GM23248 (cell line): ENCODE measurements around the gene ZNF689. TPM values are rescaled to one million over a fixed set of nuclear protein-coding genes. Genes with fewer than 3 reads are reported as not detected.

Source experiments
- DNase-seq: peaks from one replicate; pipeline ENCODE4 v3.0.0-alpha.2; 2015
- H2AFZ ChIP-seq: fragments of 200-600 bp; sonication (generic); 2 replicates; pipeline ENCODE4 v1.6.1; 2016; ENCODE audit warnings: antibody characterized with exemption
- H3F3A ChIP-seq: fragments of 200-600 bp; sonication (generic); 2 replicates; pipeline ENCODE4 v1.6.1; 2016; ENCODE audit warnings: mild to moderate bottlenecking, antibody characterized with exemption, mixed run types; ENCODE audit not compliant: insufficient read depth
- H3K27ac ChIP-seq: fragments of 200-600 bp; sonication (generic); 2 replicates; pipeline ENCODE4 v1.5.1; 2016; ENCODE audit warnings: mild to moderate bottlenecking
- H3K27me3 ChIP-seq: fragments of 200-600 bp; sonication (generic); replicated peaks from 2 replicates; pipeline ENCODE4 v1.6.1; 2016; ENCODE audit warnings: mild to moderate bottlenecking; ENCODE audit not compliant: insufficient read depth
- H3K36me3 ChIP-seq: fragments of 200-600 bp; sonication (generic); 2 replicates; pipeline ENCODE4 v1.6.1; 2016; ENCODE audit warnings: low read depth, mild to moderate bottlenecking
- H3K4me1 ChIP-seq: fragments of 200-600 bp; sonication (generic); 2 replicates; pipeline ENCODE4 v1.6.1; 2016; ENCODE audit warnings: mild to moderate bottlenecking; ENCODE audit not compliant: insufficient read depth
- H3K4me2 ChIP-seq: fragments of 200-600 bp; sonication (generic); one replicate; pipeline ENCODE4 v1.6.1; 2016; ENCODE audit warnings: mild to moderate bottlenecking; ENCODE audit not compliant: unreplicated experiment
- H3K4me3 ChIP-seq: fragments of 200-600 bp; sonication (generic); 2 replicates; pipeline ENCODE4 v1.5.1; 2016; ENCODE audit warnings: mild to moderate bottlenecking
- H3K79me2 ChIP-seq: fragments of 200-600 bp; sonication (generic); 2 replicates; pipeline ENCODE4 v1.6.1; 2016; ENCODE audit warnings: mild to moderate bottlenecking; ENCODE audit not compliant: insufficient read depth
- H3K9ac ChIP-seq: fragments of 200-600 bp; sonication (generic); 2 replicates; pipeline ENCODE4 v1.6.1; 2016; ENCODE audit warnings: mild to moderate bottlenecking
- H3K9me2 ChIP-seq: fragments of 200-600 bp; sonication (generic); 2 replicates; pipeline ENCODE4 v1.6.1; 2016; ENCODE audit warnings: mixed run types, mild to moderate bottlenecking, moderate library complexity; ENCODE audit not compliant: insufficient read depth
- H3K9me3 ChIP-seq: fragments of 200-600 bp; sonication (generic); one replicate; pipeline ENCODE4 v1.6.1; 2017; ENCODE audit warnings: low read depth
- H4K20me1 ChIP-seq: fragments of 200-600 bp; sonication (generic); 2 replicates; pipeline ENCODE4 v1.6.0; 2016; ENCODE audit not compliant: insufficient read depth
- EZH2 ChIP-seq: fragments of 200-600 bp; sonication (generic); IDR thresholded peaks from 2 replicates; pipeline ENCODE4 v1.6.1; 2018; ENCODE audit warnings: antibody characterized with exemption, mild to moderate bottlenecking; ENCODE audit not compliant: insufficient read depth, poor library complexity, severe bottlenecking
- EZH2phosphoT487 ChIP-seq: fragments of 200-600 bp; sonication (generic); IDR thresholded peaks from 2 replicates; pipeline ENCODE4 v1.6.1; 2018; ENCODE audit warnings: antibody characterized with exemption, moderate library complexity, mild to moderate bottlenecking, low read depth; ENCODE audit not compliant: insufficient read depth
- WGBS, 2 experiments: methylation state at CpG; one replicate each; pipeline ENCODE4 v1.1.6; 2015 to 2017; ENCODE audit warnings: low lambda C conversion rate in 2 of 2, low coverage in 1 of 2; ENCODE audit errors: missing lambda C conversion rate in 2 of 2; 5-methylcytosine and 5-hydroxymethylcytosine counted together
- in situ Hi-C: fragments of 300-500 bp; cut with MboI; formaldehyde crosslinking; loops from 2 replicates; pipeline ENCODE4 v1.15.0; 2020
- polyA plus RNA-seq: library from polyadenylated mRNA; unstranded; fragments of >200 nt; fragmentation: Nextera tagmentation; extraction: Ambion mirVana; gene quantifications from 2 replicates; pipeline ENCODE4 v1.2.1, GENCODE V29; 2016
- small RNA-seq: library from RNA; depleted of rRNA; stranded (forward); fragments of <200 nt; gene quantifications from one replicate; pipeline ENCODE3, GENCODE V24; 2014; ENCODE audit warnings: low read depth, low replicate concordance
- total RNA-seq: library from RNA; depleted of rRNA; stranded (reverse); fragments of >200 nt; shearing (Covaris generic); gene quantifications from 2 replicates; pipeline ENCODE4 v1.2.3, GENCODE V29; 2014; rRNA removed

Gene ZNF689
- total and polyA plus RNA-seq, 2 experiments from 2014 or later = 5.1 to 5.7 TPM

DNA sequence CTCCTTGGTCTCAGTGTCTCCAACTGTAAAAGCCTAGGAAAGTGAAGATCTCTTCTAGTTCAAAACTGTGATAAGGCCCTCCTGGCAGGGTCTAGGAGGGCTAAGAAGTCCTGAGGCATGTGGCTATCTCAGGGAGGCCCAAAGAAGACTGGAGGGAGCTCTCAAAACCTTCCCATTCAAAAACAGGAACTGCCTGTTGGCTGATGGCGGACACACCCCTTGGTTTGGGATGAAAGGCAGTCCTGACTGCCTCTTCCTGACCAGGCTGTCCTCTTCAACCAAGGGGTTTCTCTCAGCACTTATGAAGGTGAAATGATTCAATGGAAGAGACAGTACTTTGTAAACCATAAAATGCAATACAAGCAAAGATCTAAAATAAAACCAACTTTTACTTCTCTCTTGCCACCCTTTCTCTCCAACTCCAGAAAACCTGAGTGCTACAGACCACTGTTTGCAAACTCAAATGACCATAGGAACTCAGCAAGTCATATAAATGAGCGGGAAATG lies 56.7 kb downstream of the ZNF689 start:
- Histone ChIP-seq H3K9ac (no peak overlapping the region), H3K27ac (no peak overlapping the region), H3K4me2 (no peak overlapping the region), H3F3A (no peaks in the 10 kb centered on the region), H3K4me1 (no peaks in the 10 kb centered on the region), H3K9me2 (no peaks in the 10 kb centered on the region), H4K20me1 (no peaks in the 10 kb centered on the region), H3K4me3 (no peak overlapping the region), H3K9me3 (no peaks in the 10 kb centered on the region), H2AFZ (no peak overlapping the region), H3K36me3 (no peaks in the 10 kb centered on the region), H3K79me2 (peaks cover 37% of the 10 kb centered on the region), H3K27me3 (no peaks in the 10 kb centered on the region)
- TF ChIP-seq EZH2 (no peak), EZH2phosphoT487 (no peak)
- in situ Hi-C loops = no loop called here
- WGBS, 2 experiments = 95 to 100% methylated on average over 2 of the region's 2 CpGs
- DNase-seq = no peak

DNA sequence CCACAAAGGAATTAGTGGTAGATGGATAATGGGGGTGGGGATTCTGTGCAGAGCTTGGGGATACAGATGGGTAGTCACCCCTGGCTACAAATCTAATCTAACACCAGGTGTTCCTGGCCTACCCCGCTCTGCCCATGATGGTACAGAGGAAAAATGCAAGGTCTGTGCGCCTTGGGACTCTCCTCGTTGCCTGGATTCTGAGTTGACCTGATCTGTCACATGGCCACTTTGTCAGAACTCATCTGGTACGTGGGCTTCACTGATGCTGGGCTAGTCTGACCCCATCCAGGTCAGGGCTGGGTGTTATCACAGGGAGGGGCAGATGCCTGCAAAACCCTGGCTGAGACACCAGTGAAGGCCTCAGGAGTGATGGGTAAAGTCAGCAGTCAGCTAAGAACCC lies 57.2 kb downstream of the ZNF689 start:
- Histone ChIP-seq H3K4me1 (no peaks in the 10 kb centered on the region), H3K9ac (no peak overlapping the region), H3K79me2 (peaks cover 36% of the 10 kb centered on the region), H3K4me2 (no peak overlapping the region), H3K9me3 (no peaks in the 10 kb centered on the region), H3K27me3 (no peaks in the 10 kb centered on the region), H3K27ac (no peak overlapping the region), H3K9me2 (no peaks in the 10 kb centered on the region), H3F3A (no peaks in the 10 kb centered on the region), H4K20me1 (no peaks in the 10 kb centered on the region), H3K4me3 (no peak overlapping the region), H2AFZ (no peak overlapping the region), H3K36me3 (no peaks in the 10 kb centered on the region)
- in situ Hi-C loops = no loop called here
- TF ChIP-seq EZH2phosphoT487 = no peak
- TF ChIP-seq EZH2 = no peak
- no peak for DNase-seq
- WGBS, 2 experiments = 88 to 96% methylated on average over 4 of the region's 4 CpGs

Small RNA genes within 50 kb of the gene (small RNA-seq; reads per million reads assigned to genes)
- not detected for gene AC093249.1
- gene AC093249.4 = not detected

Other genes starting within 250 kb of the ZNF689 start
- 41.2 and 43.9 TPM in 2 replicates for gene TBC1D10B, start 239.9 kb downstream of the ZNF689 start, total RNA-seq
- gene TBC1D10B, start 239.9 kb downstream of the ZNF689 start, polyA plus RNA-seq = 10.3 and 12.2 TPM in 2 replicates
- not detected in 2 replicates for gene MYL11, start 235.6 kb downstream of the ZNF689 start, total RNA-seq
- 1.5 and 2.1 TPM in 2 replicates for gene MYL11, start 235.6 kb downstream of the ZNF689 start, polyA plus RNA-seq
- gene SEPTIN1, start 227.8 kb downstream of the ZNF689 start, total RNA-seq = not detected in 2 replicates
- 1.7 and 1.9 TPM in 2 replicates for gene SEPTIN1, start 227.8 kb downstream of the ZNF689 start, polyA plus RNA-seq
- 6.3 and 16.2 TPM in 2 replicates for gene ZNF48, start 215.0 kb downstream of the ZNF689 start, total RNA-seq
- 0.65 and 0.81 TPM in 2 replicates for gene ZNF48, start 215.0 kb downstream of the ZNF689 start, polyA plus RNA-seq
- gene ZNF771, start 202.8 kb downstream of the ZNF689 start, total RNA-seq = 17.6 and 33.1 TPM in 2 replicates
- gene ZNF771, start 202.8 kb downstream of the ZNF689 start, polyA plus RNA-seq = 20.1 and 21.1 TPM in 2 replicates
- gene DCTPP1, start 180.4 kb downstream of the ZNF689 start, total RNA-seq = 20.2 and 24.3 TPM in 2 replicates
- 45.7 and 47.3 TPM in 2 replicates for gene DCTPP1, start 180.4 kb downstream of the ZNF689 start, polyA plus RNA-seq
- 6.2 and 6.4 TPM in 2 replicates for gene SEPHS2, start 164.5 kb downstream of the ZNF689 start, total RNA-seq
- 26.9 and 27.5 TPM in 2 replicates for gene SEPHS2, start 164.5 kb downstream of the ZNF689 start, polyA plus RNA-seq
- 0.65 TPM in 1 of 2 replicates, not detected in the other for gene ITGAL, start 137.6 kb downstream of the ZNF689 start, total RNA-seq
- gene ITGAL, start 137.6 kb downstream of the ZNF689 start, polyA plus RNA-seq = 0.27 TPM in 1 of 2 replicates, not detected in the other
- gene ZNF768, start 83.8 kb downstream of the ZNF689 start, total RNA-seq = 35.3 and 38.4 TPM in 2 replicates
- gene ZNF768, start 83.8 kb downstream of the ZNF689 start, polyA plus RNA-seq = 5.0 and 5.7 TPM in 2 replicates
- gene ZNF747, start 75.5 kb downstream of the ZNF689 start, total RNA-seq = 7.7 and 15.7 TPM in 2 replicates
- gene ZNF747, start 75.5 kb downstream of the ZNF689 start, polyA plus RNA-seq = 5.4 and 6.7 TPM in 2 replicates
- gene ZNF764, start 52.0 kb downstream of the ZNF689 start, total RNA-seq = 3.0 and 8.8 TPM in 2 replicates
- gene ZNF764, start 52.0 kb downstream of the ZNF689 start, polyA plus RNA-seq = 3.0 TPM in 2 replicates
- gene ZNF688, start 38.7 kb downstream of the ZNF689 start, total RNA-seq = 10.4 and 33.0 TPM in 2 replicates
- gene ZNF688, start 38.7 kb downstream of the ZNF689 start, polyA plus RNA-seq = 13.6 and 14.7 TPM in 2 replicates
- gene ZNF785, start 24.7 kb downstream of the ZNF689 start, total RNA-seq = 9.0 TPM in 2 replicates
- 5.4 and 6.9 TPM in 2 replicates for gene ZNF785, start 24.7 kb downstream of the ZNF689 start, polyA plus RNA-seq
- gene PRR14, start 40.6 kb upstream of the ZNF689 start, total RNA-seq = 5.6 and 7.2 TPM in 2 replicates
- gene PRR14, start 40.6 kb upstream of the ZNF689 start, polyA plus RNA-seq = 15.2 and 18.0 TPM in 2 replicates
- gene FBRS, start 48.0 kb upstream of the ZNF689 start, total RNA-seq = 13.9 and 14.2 TPM in 2 replicates
- 5.8 and 7.6 TPM in 2 replicates for gene FBRS, start 48.0 kb upstream of the ZNF689 start, polyA plus RNA-seq
- gene SRCAP, start 88.8 kb upstream of the ZNF689 start, total RNA-seq = 9.1 and 14.3 TPM in 2 replicates
- gene SRCAP, start 88.8 kb upstream of the ZNF689 start, polyA plus RNA-seq = 22.8 and 23.7 TPM in 2 replicates
- gene PHKG2, start 138.0 kb upstream of the ZNF689 start, total RNA-seq = 12.5 and 19.9 TPM in 2 replicates
- gene PHKG2, start 138.0 kb upstream of the ZNF689 start, polyA plus RNA-seq = 15.7 and 17.0 TPM in 2 replicates
- gene CFAP119, start 151.7 kb upstream of the ZNF689 start, total RNA-seq = 0.89 and 2.7 TPM in 2 replicates
- 4.1 and 4.6 TPM in 2 replicates for gene CFAP119, start 151.7 kb upstream of the ZNF689 start, polyA plus RNA-seq
- 97.9 and 99.0 TPM in 2 replicates for gene RNF40, start 151.9 kb upstream of the ZNF689 start, total RNA-seq
- gene RNF40, start 151.9 kb upstream of the ZNF689 start, polyA plus RNA-seq = 71.2 and 71.5 TPM in 2 replicates
- gene ZNF629, start 176.8 kb upstream of the ZNF689 start, total RNA-seq = 12.2 and 19.3 TPM in 2 replicates
- 4.8 and 5.0 TPM in 2 replicates for gene ZNF629, start 176.8 kb upstream of the ZNF689 start, polyA plus RNA-seq